Prostate gland (tissue), 2 donors: ENCODE data around the gene TNFRSF12A.

Experiments used
- POLR2AphosphoS5 ChIP-seq: sonication (generic); formaldehyde crosslinking; IDR thresholded peaks from one replicate; pipeline ENCODE4 v1.6.1; 2017; ENCODE audit warnings: antibody characterized with exemption
- TF ChIP-seq, protein P1 (sequence below), 4 experiments: fragments of 200-600 bp in 2 of 4; fragments of 450-650 bp in 2 of 4; sonication (generic) in 2 of 4; IDR thresholded peaks; 1 replicate in 3 of 4; 2 replicates in 1 of 4; pipeline ENCODE4 v1.5.1; 2016 to 2019; ENCODE audit warnings: antibody characterized with exemption in 4 of 4, mild to moderate bottlenecking in 2 of 4, moderate library complexity in 2 of 4

DNA sequence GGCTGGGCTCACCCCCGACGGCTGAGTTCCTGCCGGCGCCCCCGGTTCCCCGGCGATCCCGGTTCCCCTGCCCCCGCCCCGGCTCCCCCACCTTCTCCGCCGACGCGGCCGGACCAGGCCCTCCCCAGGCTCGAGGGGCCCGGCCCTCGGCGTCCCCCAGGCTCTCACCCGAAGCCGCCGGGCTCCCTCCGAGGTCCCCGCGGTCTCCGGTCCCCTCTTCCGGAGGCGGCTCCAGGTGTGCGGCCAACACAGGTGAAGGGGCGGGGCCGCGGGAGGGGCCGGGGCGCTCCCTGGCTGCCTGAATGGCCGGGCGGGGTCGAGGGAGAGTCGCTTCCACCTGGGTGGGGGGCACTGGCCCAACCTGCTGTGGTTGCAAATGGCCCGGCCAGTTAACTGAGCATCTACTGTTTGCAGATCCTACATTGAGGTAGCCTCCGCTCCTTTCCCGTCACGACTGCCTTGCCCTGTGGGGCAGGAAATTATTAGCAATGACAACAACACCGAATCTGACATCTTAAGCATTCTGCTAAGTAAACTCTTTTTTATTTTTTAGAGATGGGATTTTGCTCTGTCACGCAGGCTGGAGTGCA, 16.7 kb downstream of the TNFRSF12A start, which contains the start of gene BICDL2:
- TF ChIP-seq, protein P1, sequence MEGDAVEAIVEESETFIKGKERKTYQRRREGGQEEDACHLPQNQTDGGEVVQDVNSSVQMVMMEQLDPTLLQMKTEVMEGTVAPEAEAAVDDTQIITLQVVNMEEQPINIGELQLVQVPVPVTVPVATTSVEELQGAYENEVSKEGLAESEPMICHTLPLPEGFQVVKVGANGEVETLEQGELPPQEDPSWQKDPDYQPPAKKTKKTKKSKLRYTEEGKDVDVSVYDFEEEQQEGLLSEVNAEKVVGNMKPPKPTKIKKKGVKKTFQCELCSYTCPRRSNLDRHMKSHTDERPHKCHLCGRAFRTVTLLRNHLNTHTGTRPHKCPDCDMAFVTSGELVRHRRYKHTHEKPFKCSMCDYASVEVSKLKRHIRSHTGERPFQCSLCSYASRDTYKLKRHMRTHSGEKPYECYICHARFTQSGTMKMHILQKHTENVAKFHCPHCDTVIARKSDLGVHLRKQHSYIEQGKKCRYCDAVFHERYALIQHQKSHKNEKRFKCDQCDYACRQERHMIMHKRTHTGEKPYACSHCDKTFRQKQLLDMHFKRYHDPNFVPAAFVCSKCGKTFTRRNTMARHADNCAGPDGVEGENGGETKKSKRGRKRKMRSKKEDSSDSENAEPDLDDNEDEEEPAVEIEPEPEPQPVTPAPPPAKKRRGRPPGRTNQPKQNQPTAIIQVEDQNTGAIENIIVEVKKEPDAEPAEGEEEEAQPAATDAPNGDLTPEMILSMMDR (IDR thresholded peaks at IDR 0.05) = no peak
- no peak for TF ChIP-seq POLR2AphosphoS5
